CD4-positive, alpha-beta T cell (primary cell): Measurements from ENCODE around the gene INPP4B. TPM values are rescaled to one million over a fixed set of nuclear protein-coding genes. Genes with fewer than 3 reads are reported as not detected.

Experiments
- ATAC-seq: fragments of 200-7000 bp; cut with Tn5 transposase; one replicate; pipeline ENCODE4 v1.10.0; 2022; ENCODE audit warnings: mild to moderate bottlenecking; ENCODE audit not compliant: poor library complexity
- CTCF ChIA-PET: fragments of 350-600 bp; sonication (Branson Sonifier 250); formaldehyde crosslinking; loops from one replicate; lab custom pipeline; 2021; ENCODE audit warnings: antibody characterized with exemption, inconsistent platforms; lab: Charles Lee
- POLR2A ChIA-PET: fragments of 350-600 bp; sonication (Branson Sonifier 250); formaldehyde crosslinking; loops from one replicate; lab custom pipeline; 2021; ENCODE audit warnings: antibody characterized with exemption, inconsistent platforms; lab: Charles Lee
- DNase-seq, 14 experiments: peaks; one replicate each; pipeline ENCODE4 v3.0.0-alpha.2; 2013 to 2020; ENCODE audit warnings: mixed read lengths in 2 of 14
- H3K27ac ChIP-seq, 2 donors: one replicate each; pipeline versions ENCODE4 v1.5.1 to v1.7.0; 2013; ENCODE audit warnings: low read length in 2 of 2, low read depth in 1 of 2, mild to moderate bottlenecking in 1 of 2
- H3K27me3 ChIP-seq, 2 experiments: 1 replicate in 1 of 2; 2 replicates in 1 of 2; pipeline versions ENCODE4 v1.6.1 to v1.7.0; 2013; ENCODE audit warnings: low read length in 2 of 2, control low read depth in 1 of 2, mild to moderate bottlenecking in 1 of 2, moderate library complexity in 1 of 2; ENCODE audit not compliant: insufficient read depth in 2 of 2, control insufficient read depth in 1 of 2
- H3K36me3 ChIP-seq: one replicate; pipeline ENCODE4 v1.6.1; 2013; ENCODE audit warnings: low read length, control low read depth; ENCODE audit not compliant: insufficient read depth
- H3K4me1 ChIP-seq: one replicate; pipeline ENCODE4 v1.6.1; 2013; ENCODE audit warnings: low read length, control low read depth; ENCODE audit not compliant: insufficient read depth
- H3K4me3 ChIP-seq: one replicate; pipeline ENCODE4 v1.5.1; 2013; ENCODE audit warnings: mild to moderate bottlenecking, low read length, moderate library complexity
- H3K9me3 ChIP-seq, 2 experiments: 1 replicate in 1 of 2; 2 replicates in 1 of 2; pipeline versions ENCODE4 v1.6.1 to v1.7.0; 2013; ENCODE audit warnings: low read length in 2 of 2, mild to moderate bottlenecking in 2 of 2, control low read depth in 1 of 2, moderate library complexity in 1 of 2; ENCODE audit not compliant: control insufficient read depth in 1 of 2, insufficient read depth in 1 of 2
- H3K27ac Mint-ChIP-seq: one replicate; pipeline ENCODE4 v1.8.0; 2020; ENCODE audit warnings: mixed read lengths
- H3K27me3 Mint-ChIP-seq: one replicate; pipeline ENCODE4 v1.8.0; 2021; ENCODE audit warnings: mixed read lengths
- H3K36me3 Mint-ChIP-seq: one replicate; pipeline ENCODE4 v1.8.0; 2021; ENCODE audit warnings: low read depth, mixed read lengths
- H3K4me1 Mint-ChIP-seq: one replicate; pipeline ENCODE4 v1.8.0; 2021; ENCODE audit warnings: low read depth, mixed read lengths
- H3K4me3 Mint-ChIP-seq: one replicate; pipeline ENCODE4 v1.8.0; 2020; ENCODE audit warnings: mild to moderate bottlenecking, mixed read lengths
- H3K9me3 Mint-ChIP-seq: one replicate; pipeline ENCODE4 v1.8.0; 2020; ENCODE audit warnings: mixed read lengths
- intact Hi-C, 2 experiments: fragments of 100-400 bp; cut with DNase I in 1 of 2; cut with micrococcal nuclease in 1 of 2; formaldehyde crosslinking; loops; one replicate each; pipeline versions ENCODE4 v1.15.1 to v1.9.0; 2023 to 2025; cut with DNase I, micrococcal nuclease
- total RNA-seq, 174 experiments: library from RNA in 2 of 174; stranded (reverse) in 2 of 174; gene quantifications; one replicate each; pipeline ENCODE4 v1.2.3 and lab custom pipeline; 2021 to 2026
- TF ChIP-seq, protein P1 (sequence below): fragments of 200-600 bp; IDR thresholded peaks from one replicate; pipeline ENCODE4 v1.8.0; 2022; ENCODE audit warnings: antibody characterized with exemption, mild to moderate bottlenecking

Gene INPP4B
- total RNA-seq, 2 experiments from 2014 or later = 50.7 to 53.8 TPM

DNA sequence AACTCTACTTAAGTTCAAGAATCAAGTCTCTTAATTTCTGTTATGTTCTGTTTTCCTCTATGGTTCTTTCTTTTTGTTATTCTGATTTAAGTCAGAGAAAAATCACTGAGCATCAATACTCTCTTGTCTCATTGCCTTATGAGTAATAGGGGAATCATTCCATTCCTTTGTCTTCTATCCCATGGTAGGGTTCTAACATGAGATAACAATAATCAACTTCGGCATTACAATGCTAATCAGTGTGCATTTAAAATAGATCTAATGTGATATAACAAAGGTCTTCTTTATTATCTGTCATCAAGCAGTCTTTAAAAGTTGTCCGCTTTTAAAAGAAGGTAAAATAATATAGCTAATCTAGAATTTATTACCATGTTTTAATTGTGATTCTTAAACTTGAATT, 762.8 kb downstream of the INPP4B start:
- H3K27ac Mint-ChIP-seq = no peak overlapping the region
- no peaks in the 10 kb centered on the region for H3K27me3 ChIP-seq
- no peaks in the 10 kb centered on the region for H3K4me1 ChIP-seq
- intact Hi-C loops = no loop called here
- no peaks in the 10 kb centered on the region for H3K4me1 Mint-ChIP-seq
- no peaks in the 10 kb centered on the region for H3K27me3 Mint-ChIP-seq
- TF ChIP-seq, protein P1, sequence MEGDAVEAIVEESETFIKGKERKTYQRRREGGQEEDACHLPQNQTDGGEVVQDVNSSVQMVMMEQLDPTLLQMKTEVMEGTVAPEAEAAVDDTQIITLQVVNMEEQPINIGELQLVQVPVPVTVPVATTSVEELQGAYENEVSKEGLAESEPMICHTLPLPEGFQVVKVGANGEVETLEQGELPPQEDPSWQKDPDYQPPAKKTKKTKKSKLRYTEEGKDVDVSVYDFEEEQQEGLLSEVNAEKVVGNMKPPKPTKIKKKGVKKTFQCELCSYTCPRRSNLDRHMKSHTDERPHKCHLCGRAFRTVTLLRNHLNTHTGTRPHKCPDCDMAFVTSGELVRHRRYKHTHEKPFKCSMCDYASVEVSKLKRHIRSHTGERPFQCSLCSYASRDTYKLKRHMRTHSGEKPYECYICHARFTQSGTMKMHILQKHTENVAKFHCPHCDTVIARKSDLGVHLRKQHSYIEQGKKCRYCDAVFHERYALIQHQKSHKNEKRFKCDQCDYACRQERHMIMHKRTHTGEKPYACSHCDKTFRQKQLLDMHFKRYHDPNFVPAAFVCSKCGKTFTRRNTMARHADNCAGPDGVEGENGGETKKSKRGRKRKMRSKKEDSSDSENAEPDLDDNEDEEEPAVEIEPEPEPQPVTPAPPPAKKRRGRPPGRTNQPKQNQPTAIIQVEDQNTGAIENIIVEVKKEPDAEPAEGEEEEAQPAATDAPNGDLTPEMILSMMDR = no peak
- H3K4me3 Mint-ChIP-seq = no peak overlapping the region
- DNase-seq (no peak), ATAC-seq (no peak)
- H3K36me3 Mint-ChIP-seq = peaks cover 87% of the 10 kb centered on the region
- H3K4me3 ChIP-seq = no peak overlapping the region
- no peaks in the 10 kb centered on the region for H3K9me3 Mint-ChIP-seq
- no peaks in the 10 kb centered on the region for H3K9me3 ChIP-seq
- peaks cover 63% of the 10 kb centered on the region for H3K36me3 ChIP-seq
- no peak overlapping the region for H3K27ac ChIP-seq
- CTCF ChIA-PET = no interaction called here
- POLR2A ChIA-PET = no interaction called here

DNA sequence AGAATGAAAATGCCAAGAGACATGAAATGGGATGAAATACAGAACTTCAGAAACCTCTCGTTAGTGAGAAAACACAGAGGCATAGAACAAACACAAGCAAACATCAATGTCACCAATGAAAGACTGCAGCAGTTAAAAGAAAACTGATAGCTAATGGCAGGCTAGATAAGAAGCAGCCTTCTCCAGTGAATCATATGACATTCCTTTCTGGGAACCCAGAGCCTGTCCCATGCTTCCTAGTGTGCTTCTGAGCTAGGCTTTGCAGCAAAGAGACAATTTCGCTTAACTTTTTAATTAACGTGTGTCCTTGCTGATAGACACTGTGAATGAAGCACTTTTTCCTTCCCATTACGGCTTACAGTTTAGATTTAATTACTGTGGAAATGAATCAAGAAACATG, 765.1 kb downstream of the INPP4B start:
- ChIA-PET CTCF (no interaction called here), POLR2A (no interaction called here)
- no peak overlapping the region for H3K27ac Mint-ChIP-seq
- H3K36me3 Mint-ChIP-seq = peaks cover 88% of the 10 kb centered on the region
- H3K27ac ChIP-seq = no peak overlapping the region
- H3K36me3 ChIP-seq = peaks cover 51% of the 10 kb centered on the region
- H3K27me3 ChIP-seq = no peaks in the 10 kb centered on the region
- intact Hi-C loops = no loop called here
- TF ChIP-seq, protein P1 = no peak
- no peaks in the 10 kb centered on the region for H3K27me3 Mint-ChIP-seq
- ATAC-seq (no peak), DNase-seq (no peak)
- no peak overlapping the region for H3K4me3 ChIP-seq
- peaks cover 2% of the 10 kb centered on the region for H3K4me1 Mint-ChIP-seq
- no peaks in the 10 kb centered on the region for H3K9me3 Mint-ChIP-seq
- H3K4me1 ChIP-seq = no peaks in the 10 kb centered on the region
- no peak overlapping the region for H3K4me3 Mint-ChIP-seq
- no peaks in the 10 kb centered on the region for H3K9me3 ChIP-seq

DNA sequence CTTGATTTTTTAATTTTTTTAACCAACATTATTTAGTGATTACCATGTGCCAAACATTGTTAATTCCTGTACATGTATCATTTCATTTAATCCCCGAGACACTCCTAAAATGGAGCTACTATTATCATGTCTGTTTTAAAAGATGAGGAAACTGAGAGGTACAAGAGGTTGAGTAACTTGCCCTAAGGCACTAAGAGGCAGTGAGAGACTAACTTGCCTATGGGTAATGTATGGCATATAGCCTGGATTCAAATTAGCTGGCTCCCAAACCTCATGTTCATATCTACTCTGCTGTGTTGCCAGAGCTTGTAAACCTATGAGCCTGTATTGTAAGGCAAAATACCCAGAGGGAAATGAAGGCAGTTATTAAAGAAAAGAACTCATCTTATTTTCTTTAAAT, 766.1 kb downstream of the INPP4B start:
- Histone ChIP-seq H3K4me1 (no peaks in the 10 kb centered on the region), H3K36me3 (peaks cover 48% of the 10 kb centered on the region), H3K4me3 (no peak overlapping the region), H3K27me3 (no peaks in the 10 kb centered on the region), H3K27ac (no peak overlapping the region), H3K9me3 (no peaks in the 10 kb centered on the region)
- no peak overlapping the region for H3K4me3 Mint-ChIP-seq
- intact Hi-C loops = no loop called here
- ATAC-seq = no peak
- no peak for DNase-seq
- ChIA-PET POLR2A (no interaction called here), CTCF (no interaction called here)
- H3K4me1 Mint-ChIP-seq = peaks cover 5% of the 10 kb centered on the region
- H3K9me3 Mint-ChIP-seq = no peaks in the 10 kb centered on the region
- H3K36me3 Mint-ChIP-seq = peaks cover 88% of the 10 kb centered on the region
- TF ChIP-seq, protein P1 = no peak
- H3K27me3 Mint-ChIP-seq = no peaks in the 10 kb centered on the region
- no peak overlapping the region for H3K27ac Mint-ChIP-seq
